HG03457 (cell line): Measurements from ENCODE around the gene KLHDC10.
"Not testable (repeated sequence)": the region's sequence is repeated elsewhere in the genome, so short reads cannot be mapped to it uniquely, and the experiment has no call there.

Experiments
- ATAC-seq: cut with Tn5 transposase; IDR thresholded peaks from one replicate; pipeline ENCODE4 v1.9.1; 2021; ENCODE audit warnings: moderate number of reproducible peaks; ENCODE audit not compliant: unreplicated experiment

The KLHDC10 gene

GRCh38 chr7:130114776-130115175, 44.4 kb downstream of the KLHDC10 start:
- ATAC-seq = no peak

GRCh38 chr7:130118294-130118693, 48.0 kb downstream of the KLHDC10 start:
- ATAC-seq = no peak

DNA sequence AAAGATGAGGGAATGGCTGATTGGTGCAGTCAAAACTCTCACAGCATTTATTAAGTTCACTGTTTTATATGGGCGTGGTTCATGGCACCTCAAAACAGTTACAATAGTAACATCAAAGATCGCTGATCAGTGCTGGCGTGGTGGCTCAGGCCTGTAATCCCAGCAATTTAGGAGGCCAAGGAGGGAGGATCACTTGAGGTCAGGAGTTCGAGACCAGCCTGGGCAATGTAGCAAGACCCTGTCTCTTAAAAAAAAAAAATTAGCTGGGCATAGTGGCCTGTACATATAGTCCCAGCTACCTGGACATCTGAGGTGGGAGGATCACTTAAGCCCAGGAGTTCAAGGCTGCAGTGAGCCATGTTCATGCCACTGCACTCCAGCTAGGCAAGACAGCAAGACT, 48.5 kb downstream of the KLHDC10 start:
- ATAC-seq = no peak

DNA sequence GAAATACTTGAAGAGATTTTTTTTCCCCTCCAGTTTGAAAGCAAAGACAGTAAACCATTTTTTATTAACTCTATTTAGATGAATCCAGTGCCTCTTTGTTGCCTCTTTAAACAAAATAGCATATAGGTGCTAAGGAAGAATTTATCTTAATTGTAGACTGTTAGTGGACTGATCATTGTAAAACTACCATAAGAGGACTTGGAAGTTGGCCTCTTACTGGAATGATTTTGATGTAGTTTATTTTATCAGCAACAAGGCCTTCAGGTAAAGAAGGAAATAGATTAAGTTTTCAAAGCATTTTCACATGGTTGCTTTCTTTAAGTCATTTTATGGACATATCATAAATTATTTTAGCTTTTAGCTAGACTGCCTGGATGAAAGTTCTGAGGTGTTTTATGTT, 53.2 kb downstream of the KLHDC10 start:
- no peak for ATAC-seq

GRCh38 chr7:130124711-130125110, 54.4 kb downstream of the KLHDC10 start:
- ATAC-seq = no peak

GRCh38 chr7:130126840-130127239, 56.5 kb downstream of the KLHDC10 start:
- ATAC-seq = not testable (repeated sequence)

DNA sequence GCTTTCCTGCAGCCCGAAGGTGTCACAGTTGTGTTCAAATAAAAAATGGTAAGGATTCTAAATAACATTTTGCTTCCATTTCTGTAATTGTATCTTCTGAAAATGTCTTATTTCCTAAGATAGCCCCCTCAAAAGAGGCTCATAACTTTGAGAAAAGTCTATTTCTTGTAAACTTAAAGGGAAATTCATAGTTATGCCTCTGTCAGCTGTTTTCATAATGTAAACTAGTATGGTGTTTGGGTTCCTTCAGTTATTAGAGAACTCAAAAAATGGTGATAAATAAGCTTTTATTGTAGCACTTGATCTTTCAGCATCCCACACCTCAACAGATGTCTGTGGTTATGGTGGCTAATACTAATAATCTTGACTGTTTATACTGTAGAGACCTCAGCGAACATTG, 57.1 kb downstream of the KLHDC10 start:
- no peak for ATAC-seq

DNA sequence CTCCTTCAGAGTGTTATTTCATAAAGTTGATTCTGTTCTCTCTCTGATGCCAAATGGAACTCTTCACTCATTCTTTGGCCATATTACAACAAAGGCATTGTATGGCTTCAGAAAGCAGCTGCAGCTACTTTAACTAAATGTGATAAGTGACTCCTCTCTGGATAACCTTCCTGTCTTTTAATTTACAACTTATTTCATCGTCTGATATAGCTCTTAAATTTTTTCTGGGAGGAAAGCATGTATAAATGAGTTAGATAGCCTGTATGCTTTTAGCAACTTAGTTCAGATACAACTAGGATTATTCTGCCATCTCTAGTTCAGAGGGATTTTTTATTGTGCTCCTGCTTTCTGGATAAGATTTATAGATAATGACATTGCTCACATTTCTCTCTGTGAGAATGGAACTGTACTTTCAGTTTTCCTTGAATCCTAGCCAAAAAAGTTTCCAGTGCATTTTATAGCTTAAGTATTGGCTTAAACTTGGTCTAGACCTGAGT, 57.5 kb downstream of the KLHDC10 start:
- no peak for ATAC-seq

DNA sequence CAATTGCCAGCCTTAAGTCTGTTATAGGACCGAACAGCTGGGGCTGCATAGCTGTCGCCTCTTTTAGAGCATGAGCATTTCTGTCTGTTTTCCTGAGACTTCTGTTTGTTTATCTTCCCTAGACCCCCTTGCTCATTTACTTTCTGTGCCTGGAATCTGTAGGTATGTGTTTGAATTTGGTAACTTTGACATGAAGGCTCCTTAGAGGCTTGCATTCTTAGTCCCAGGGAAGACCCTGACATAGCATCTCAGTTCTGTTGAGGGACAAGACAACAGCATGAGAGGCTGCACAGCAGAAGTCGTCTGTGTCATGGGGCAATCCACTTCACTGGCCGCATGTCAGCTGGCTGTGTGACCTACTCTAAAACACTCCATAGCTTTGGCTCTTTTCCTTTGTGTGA, 58.7 kb downstream of the KLHDC10 start:
- ATAC-seq = no peak

DNA sequence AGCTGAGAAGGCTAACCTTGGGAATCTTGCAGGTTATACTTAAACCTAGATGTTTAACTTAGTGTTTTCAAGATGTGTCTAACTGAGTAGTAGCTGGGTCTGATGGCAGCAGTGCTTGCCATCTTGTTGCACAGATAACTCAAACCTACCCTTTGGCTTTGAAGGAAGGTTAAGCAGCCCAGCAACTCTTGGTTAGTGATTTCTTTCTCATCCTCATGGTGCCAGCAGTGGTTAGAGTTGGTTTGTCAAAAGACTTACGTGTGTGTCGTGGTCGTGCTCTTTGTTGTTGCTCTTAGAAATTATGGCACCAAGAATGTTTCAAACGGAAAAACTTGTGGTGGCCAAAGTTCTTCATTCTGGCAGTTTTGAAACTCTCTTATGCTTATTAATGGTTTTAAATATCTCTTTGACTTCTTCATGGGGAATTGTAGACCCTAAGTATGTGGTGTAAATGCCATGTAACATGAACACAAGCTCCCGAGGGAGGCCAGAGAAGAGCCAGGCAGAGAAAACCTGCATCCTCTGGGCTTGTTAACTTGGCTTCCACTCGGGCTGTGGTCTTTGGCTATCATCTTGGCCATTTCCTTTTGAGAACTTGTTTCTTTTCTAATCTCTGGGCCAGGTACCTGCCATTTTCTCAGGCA, 61.0 kb downstream of the KLHDC10 start:
- ATAC-seq = no peak

DNA sequence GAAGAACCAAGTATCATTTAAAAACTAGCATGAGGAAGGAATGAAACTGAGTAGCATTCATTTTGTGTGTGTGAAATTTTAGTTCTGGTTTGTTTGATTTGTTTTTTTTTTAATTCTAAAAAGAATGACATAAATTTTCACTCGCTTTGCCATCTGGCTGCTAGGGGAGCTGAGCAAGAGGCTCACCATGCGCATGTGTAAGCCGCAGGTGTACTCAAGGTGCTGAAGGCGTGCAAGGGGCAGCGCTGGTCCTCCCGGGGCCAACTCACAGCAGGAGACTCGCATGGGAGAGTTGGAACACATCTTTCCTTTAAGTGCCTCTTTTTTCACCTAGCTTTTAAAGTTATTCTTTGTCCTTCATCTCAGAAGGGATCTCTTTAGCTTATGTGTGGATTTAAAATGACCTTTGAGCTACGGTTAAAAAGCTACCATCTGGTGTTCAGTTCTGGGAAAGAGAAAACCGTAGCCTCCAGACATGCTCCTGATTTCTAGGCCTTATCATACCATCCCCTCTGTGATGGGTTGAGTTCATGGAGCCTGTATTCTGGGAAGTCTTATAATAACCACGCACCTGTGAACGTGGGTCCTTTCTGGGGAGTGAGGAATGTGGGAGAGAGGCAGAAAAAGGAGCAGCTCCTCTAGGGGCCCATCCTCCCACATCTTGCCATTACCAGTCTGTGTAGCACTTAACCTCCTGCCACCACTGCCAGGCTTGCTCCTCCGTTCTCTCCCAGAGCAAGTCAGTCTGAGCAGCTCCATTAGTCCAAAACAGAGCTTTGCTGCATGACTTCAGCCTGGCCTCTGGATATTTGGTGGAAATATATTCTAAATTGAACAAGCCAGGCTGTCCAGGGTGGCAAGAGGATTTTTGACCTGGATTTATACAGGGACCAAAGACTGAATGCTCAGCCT, 61.9 kb downstream of the KLHDC10 start:
- no peak for ATAC-seq

DNA sequence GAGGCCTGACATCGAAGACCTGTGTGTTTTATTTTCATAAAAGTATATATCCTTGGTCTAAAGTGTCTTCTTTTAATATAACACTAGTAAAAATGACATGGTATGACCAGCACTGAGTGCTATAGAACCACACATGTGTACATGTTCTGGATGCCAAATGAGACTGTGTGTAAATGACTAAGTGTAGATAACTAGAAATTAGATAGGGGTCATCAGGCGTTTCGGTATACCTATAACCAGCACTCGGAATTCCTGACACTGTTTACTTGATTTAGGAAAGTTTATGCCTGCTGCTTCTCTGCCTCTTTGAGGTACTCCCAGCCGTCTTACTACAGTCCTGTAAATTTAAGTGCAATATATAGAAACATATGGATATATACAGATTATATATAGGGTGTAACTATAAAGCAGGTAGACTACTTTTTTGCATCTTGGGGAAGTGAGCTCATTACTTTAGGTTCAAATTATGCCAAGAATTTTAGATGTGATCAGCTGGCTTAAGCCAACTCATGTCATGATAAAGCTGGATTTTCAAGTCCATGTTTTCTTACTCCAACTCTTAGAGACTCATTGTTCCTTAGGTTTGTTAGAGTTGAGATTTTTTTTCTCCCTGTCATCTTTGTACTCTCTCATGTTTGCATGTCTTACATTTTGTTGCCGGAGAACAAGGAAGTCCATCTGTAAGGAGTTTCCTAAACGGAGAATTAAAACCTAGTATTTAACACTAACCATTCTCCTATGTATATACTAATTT, 62.9 kb downstream of the KLHDC10 start:
- ATAC-seq = no peak

GRCh38 chr7:130134106-130134636, 63.8 kb downstream of the KLHDC10 start:
- ATAC-seq = no peak

GRCh38 chr7:130134726-130135125, 64.4 kb downstream of the KLHDC10 start:
- no peak for ATAC-seq

- ATAC-seq = no peak
Observed at GRCh38 chr7:130135208-130136205, 65.2 kb downstream of the KLHDC10 start.

GRCh38 chr7:130136579-130137167, 66.3 kb downstream of the KLHDC10 start:
- ATAC-seq = no peak

- ATAC-seq = no peak
Observed at GRCh38 chr7:130137207-130137606, 66.9 kb downstream of the KLHDC10 start.

DNA sequence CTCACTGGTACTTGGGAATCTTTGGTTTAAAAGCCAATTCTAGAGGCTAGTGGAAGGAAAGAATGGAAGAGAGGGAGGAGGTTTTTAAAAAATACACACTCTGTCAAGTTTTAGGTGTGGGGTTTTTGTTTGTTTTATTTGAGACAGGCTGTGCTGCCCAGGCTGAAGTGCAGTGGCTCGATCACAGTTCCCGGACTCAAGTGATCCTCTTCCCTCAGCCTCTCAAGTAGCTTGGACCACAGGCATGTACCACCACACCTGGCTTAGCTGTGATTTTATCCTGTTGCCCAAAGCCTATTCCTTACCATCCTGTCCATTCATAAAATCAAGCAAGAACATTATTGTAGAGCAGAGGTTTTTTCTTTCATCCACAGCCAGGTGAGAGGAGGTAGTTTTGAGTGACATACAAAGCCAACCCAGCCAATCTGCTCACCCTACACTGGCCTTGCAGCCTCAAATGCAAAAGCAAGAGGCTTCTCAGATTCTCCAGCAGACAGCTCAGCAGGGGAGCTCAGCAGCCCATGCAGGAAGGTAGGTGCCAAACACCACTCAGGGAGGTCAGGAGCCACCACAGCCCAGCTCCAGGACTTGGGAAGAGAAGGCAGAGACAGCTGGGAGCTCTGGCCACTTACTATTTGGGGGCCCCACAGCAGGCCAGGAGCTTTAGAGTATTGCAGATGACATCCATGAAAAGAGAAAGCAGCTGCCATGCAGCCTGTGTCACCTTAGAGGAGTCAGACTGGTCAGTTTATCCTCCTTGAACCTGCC, 69.0 kb downstream of the KLHDC10 start:
- no peak for ATAC-seq
